ENCODE results near the gene GABRA4.

The GABRA4 gene

DNA sequence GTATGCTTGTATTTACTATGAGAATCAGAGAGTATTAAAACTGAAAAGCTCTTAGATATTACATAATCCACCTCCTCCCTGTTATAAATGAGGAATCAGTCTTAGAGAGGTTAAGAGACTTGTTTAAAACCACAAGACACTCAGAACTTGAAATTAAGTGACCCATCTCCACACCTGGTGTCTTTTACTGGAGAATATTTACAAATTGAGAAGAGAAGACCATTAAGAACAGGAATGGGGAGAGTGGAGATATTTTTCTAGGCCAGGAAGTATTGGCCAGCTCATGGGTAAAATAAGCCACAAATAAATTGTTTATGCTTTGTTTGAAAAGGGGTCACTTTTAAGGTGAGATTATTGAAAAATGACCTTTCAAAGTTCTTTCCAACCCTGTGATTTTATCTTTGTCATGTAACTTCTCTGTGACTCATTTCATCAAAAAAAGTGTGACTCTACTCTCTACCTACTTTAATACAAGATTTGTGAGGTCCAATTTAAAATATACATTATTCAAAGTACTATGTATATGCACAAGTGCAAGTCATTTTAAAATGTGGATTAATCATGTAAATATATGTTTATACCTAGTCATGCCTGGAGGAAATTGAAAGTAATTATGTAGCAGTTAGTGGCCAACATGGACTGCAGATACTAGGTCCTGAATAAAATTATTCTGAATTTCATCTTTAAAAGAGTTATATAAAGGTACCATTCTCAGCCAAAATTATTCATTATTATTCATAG lies 68.4 kb downstream of the GABRA4 start:
- DNase-seq = no peak

DNA sequence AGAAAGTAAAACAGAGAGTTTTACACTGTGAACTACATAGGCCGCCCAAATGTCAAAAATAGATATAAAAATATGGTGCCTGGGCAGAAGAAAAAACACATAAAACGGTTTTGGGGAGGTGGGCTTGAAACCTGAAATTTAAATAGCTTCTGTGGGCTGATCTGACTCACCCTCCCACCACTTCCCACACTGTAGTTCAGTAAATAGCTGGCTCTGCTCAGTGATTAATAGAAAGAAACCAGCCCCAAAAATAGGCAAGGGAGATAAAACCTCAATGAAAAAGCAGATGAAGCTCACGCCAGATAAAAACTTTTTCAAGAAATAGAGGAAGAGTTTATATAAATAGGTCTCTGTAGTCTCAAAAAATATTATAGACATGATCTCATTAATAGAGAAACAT lies 71.2 kb downstream of the GABRA4 start:
- DNase-seq = no peak

- no peak for DNase-seq
Measured at GRCh38 chr4:46909078-46909477, 84.3 kb downstream of the GABRA4 start, which contains the start of gene COX7B2. Gene COX7B2, minus strand, starts transcription at chr4:46909245. Its CDS starts 174,053 bp downstream, at chr4:46735192.

GRCh38 chr4:46908148-46908547 lies 85.2 kb downstream of the GABRA4 start:
- no peak for DNase-seq

DNA sequence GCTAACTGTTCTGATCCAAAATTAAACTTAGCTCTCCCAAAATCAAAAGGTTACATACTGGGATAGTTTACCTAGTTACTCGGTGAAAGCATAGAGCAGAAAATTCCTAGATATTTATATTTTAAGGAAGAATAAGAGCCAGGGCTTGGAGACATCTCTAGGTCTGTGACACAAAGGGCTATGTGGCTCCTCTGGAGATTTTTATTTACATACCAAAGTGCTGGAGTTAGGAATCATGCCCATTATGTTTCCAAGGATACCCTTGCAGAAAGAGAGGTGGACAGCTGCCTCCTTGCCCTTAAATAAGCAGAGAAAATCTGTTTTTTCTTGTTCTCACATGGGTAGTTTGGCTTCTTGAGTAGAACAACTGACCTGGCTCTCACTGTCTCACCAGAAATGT lies 93.3 kb downstream of the GABRA4 start:
- no peak for DNase-seq

- DNase-seq = no peak
Measured at GRCh38 chr4:46894826-46895225, 98.6 kb downstream of the GABRA4 start.

DNA sequence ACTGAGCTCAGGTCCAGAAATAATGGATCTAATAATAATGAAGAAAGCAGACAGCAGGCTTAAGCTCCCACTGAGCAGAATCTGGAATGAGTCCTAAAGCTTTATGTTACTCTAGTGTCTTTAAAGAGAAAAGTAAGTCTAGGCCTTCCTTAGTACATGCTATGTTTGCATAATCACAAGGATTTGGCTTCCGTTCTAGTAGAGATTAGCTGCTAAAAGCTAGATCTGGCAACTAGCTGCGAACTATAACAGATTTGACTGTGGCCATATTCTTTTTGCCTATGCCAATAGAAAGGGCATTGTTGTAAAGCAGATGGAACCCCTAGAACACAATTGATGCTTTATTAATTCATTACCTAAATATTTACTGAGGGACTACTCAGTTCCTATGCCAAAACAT lies 103.3 kb downstream of the GABRA4 start:
- no peak for DNase-seq

DNA sequence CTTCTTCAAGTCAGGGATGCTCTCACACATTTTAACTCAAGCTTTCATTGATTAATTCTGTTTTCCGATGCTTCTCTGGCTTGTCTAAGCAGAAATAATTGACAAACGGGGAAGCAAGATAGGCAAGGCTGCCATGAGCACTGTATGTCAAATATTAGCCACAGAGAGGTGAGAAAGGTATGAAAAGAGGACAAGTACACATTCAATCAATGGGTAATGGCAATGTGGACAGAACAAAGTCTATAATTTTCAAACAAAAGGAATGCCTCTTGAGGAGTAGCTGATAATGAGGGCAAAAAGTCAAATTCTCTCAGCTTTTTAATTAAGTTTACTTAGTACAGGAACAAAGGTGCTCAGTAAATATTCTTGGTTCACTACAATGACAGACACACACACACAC lies 104.0 kb downstream of the GABRA4 start:
- no peak for DNase-seq

DNA sequence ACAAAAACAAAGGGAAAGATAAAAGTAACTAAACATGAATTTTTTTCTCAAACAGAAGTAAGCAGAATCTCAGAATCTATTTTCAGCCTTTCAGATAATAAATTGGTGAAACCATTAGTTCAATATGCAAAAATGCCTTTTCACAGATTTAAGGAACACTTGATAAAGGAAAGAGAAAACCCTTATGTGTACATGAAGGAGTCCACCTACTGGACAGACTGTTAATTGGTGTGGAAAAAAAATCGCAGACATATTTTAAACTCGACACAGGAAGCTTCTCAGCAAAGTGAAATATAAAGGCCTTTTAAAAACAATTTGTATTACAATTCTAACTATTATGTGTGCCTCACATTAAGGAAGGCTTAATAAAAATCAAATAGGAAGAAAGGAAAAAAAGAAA lies 106.7 kb downstream of the GABRA4 start:
- DNase-seq = no peak

DNA sequence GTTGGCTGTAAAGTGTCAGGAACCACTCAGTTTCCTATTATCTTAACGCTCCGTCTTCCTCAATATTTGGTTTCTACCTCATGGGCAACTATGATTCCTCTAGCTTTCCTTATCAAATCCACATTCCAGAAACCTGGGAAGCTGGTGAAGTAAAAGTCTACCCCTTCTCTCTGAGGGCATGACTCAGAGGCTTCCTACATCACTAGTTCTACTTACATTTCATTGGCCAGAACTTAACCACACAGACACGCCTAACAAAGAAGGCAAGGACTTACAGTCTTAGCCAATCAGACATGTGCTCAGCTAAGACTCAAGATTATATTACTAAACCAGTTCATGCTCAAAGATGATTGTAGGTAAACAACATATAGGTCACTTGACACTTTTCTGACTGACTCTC lies 114.7 kb downstream of the GABRA4 start:
- DNase-seq = no peak

- no peak for DNase-seq
Measured at GRCh38 chr4:46874811-46875210, 118.6 kb downstream of the GABRA4 start.

DNA sequence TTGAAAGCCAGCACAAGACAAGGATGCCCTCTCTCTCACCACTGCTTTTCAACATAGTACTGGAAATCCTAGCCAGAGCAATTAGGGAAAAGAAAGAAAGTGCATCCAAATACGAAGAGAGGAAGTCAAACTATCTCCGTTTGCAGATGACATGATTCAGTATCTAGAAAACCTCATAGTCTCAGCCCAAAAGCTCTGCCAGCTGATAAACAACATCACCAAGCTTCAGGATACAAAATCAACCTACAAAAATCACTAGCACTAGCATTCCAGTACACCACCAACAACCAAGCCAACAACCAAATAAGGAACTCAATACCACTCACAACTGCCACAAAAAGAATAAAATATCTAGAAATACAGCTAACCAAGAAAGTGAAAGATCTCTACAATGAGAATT lies 123.0 kb downstream of the GABRA4 start:
- no peak for DNase-seq

Data from NCI-H1694 treated with DMSO at 0.1 percent for 48 hours (cell line).